ENCODE data around the gene SF3A1. TPM values are rescaled to one million over a fixed set of nuclear protein-coding genes. Genes with fewer than 3 reads are reported as not detected.
A peak's percentile ranks its signal among the peaks of the same experiment; 100 is the strongest.

The SF3A1 gene
- total RNA-seq, 1 donor from 2014 or later = 164 TPM

- Histone ChIP-seq H3K27me3 (no peaks in the 10 kb centered on the region), H3K36me3 (peaks cover under 1% of the 10 kb centered on the region), H3K4me3 (no peak overlapping the region), H3K4me1 (peaks cover 89% of the 10 kb centered on the region), H3K9me3 (no peaks in the 10 kb centered on the region), H3K27ac (peak overlapping the region; percentile 26)
- DNase-seq = no peak
- intact Hi-C loops (cut with DNase I) = no loop called here
- no peak for ATAC-seq
- TF ChIP-seq, protein P1, sequence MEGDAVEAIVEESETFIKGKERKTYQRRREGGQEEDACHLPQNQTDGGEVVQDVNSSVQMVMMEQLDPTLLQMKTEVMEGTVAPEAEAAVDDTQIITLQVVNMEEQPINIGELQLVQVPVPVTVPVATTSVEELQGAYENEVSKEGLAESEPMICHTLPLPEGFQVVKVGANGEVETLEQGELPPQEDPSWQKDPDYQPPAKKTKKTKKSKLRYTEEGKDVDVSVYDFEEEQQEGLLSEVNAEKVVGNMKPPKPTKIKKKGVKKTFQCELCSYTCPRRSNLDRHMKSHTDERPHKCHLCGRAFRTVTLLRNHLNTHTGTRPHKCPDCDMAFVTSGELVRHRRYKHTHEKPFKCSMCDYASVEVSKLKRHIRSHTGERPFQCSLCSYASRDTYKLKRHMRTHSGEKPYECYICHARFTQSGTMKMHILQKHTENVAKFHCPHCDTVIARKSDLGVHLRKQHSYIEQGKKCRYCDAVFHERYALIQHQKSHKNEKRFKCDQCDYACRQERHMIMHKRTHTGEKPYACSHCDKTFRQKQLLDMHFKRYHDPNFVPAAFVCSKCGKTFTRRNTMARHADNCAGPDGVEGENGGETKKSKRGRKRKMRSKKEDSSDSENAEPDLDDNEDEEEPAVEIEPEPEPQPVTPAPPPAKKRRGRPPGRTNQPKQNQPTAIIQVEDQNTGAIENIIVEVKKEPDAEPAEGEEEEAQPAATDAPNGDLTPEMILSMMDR (IDR thresholded peaks at IDR 0.05) = no peak
Observed at GRCh38 chr22:30314915-30315314, 41.8 kb downstream of the SF3A1 start.

- Histone ChIP-seq H3K9me3 (no peaks in the 10 kb centered on the region), H3K4me1 (peaks cover 89% of the 10 kb centered on the region), H3K27ac (peak overlapping the region; percentile 20), H3K4me3 (no peak overlapping the region), H3K27me3 (no peaks in the 10 kb centered on the region), H3K36me3 (no peaks in the 10 kb centered on the region)
- ATAC-seq = no peak
- DNase-seq = no peak
- TF ChIP-seq, protein P1 (IDR thresholded peaks at IDR 0.05) = no peak
- intact Hi-C loops (cut with DNase I) = no loop called here
Observed at GRCh38 chr22:30313527-30314363, 42.9 kb downstream of the SF3A1 start.

DNA sequence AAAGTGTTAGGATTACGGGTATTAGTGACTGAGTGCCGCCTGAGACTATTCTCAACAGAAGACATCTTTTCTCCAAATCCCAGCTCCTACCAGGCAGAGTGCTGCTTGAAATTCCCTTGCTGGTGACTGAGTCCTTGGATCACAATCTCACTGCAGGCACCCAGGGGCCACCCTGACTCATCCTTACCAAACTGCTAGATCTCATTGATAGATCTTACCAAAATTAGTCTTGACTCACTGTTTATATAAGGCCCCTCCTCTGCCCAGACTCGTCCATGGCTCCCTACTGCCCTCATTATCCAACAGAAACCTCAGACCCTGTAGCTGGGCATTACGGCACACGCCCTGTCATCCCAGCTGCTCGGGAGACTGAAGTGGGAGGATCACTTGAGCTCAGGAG, 44.6 kb downstream of the SF3A1 start:
- H3K4me3 ChIP-seq = no peak overlapping the region
- no peaks in the 10 kb centered on the region for H3K36me3 ChIP-seq
- TF ChIP-seq, protein P1 (IDR thresholded peaks at IDR 0.05) = no peak
- ATAC-seq (no peak), DNase-seq (no peak)
- peaks cover 88% of the 10 kb centered on the region for H3K4me1 ChIP-seq
- intact Hi-C loops (cut with DNase I) = no loop called here
- H3K9me3 ChIP-seq = no peaks in the 10 kb centered on the region
- H3K27me3 ChIP-seq = no peaks in the 10 kb centered on the region
- H3K27ac ChIP-seq = peak overlapping the region; percentile 89

- TF ChIP-seq, protein P1 (IDR thresholded peaks at IDR 0.05) = no peak
- Histone ChIP-seq H3K36me3 (no peaks in the 10 kb centered on the region), H3K27me3 (no peaks in the 10 kb centered on the region), H3K4me3 (no peak overlapping the region), H3K27ac (peak overlapping the region; percentile 89), H3K4me1 (peaks cover 88% of the 10 kb centered on the region), H3K9me3 (no peaks in the 10 kb centered on the region)
- peak; percentile 83 for DNase-seq
- peak; percentile 83 for ATAC-seq
- intact Hi-C loops (cut with DNase I) = no loop called here
Observed at GRCh38 chr22:30310881-30311771, 45.6 kb downstream of the SF3A1 start.

GRCh38 chr22:30309951-30310741, 46.5 kb downstream of the SF3A1 start:
- DNase-seq (no peak), ATAC-seq (peak; percentile 89)
- H3K27ac ChIP-seq = peak overlapping the region; percentile 89
- TF ChIP-seq, protein P1 (IDR thresholded peaks at IDR 0.05) = no peak
- no peak overlapping the region for H3K4me3 ChIP-seq
- intact Hi-C loops (cut with DNase I) = no loop called here
- no peaks in the 10 kb centered on the region for H3K36me3 ChIP-seq
- H3K27me3 ChIP-seq = no peaks in the 10 kb centered on the region
- no peaks in the 10 kb centered on the region for H3K9me3 ChIP-seq
- H3K4me1 ChIP-seq = peaks cover 89% of the 10 kb centered on the region
